ENCODE data around the gene SPAG4. TPM values are rescaled to one million over a fixed set of nuclear protein-coding genes. Genes with fewer than 3 reads are reported as not detected.

SPAG4 gene
- total and polyA plus RNA-seq, 10 of the 15 experiments (the other 5 are each of a cell fraction or from before 2014, with no cell fraction given): 0.90 to 12.5 (median 2.4) TPM

DNA sequence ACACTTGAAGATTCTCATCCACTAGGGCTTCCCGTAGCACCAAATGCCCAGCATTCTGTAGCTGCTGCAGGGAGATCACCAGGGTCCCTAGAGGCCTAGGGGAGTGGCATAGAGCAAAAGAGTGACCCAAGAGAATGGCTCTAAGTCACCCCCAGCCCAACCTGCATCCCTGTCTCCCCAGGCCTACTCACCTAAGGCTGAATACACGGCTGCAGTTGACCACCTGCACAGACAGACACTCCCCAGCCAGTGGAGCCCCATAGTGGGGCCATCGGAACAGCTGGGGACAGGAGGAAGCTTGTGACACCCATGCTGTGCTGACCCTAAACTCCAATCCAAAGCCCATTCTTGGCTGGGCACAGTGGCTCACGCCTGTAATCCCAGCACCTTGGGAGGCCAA, 9.5 kb upstream of the SPAG4 start (continued):
- TF ChIP-seq SUZ12 (IDR thresholded peaks at IDR 0.05; ENCODE audit: unreplicated experiment) (no peak), JUND (IDR thresholded peaks at IDR 0.05; ENCODE audit: low read depth, low read length) (no peak), KAT2A (conservative IDR thresholded peaks at IDR 0.05; ENCODE audit: control insufficient read depth, low read depth, low read length) (no peak)

DNA sequence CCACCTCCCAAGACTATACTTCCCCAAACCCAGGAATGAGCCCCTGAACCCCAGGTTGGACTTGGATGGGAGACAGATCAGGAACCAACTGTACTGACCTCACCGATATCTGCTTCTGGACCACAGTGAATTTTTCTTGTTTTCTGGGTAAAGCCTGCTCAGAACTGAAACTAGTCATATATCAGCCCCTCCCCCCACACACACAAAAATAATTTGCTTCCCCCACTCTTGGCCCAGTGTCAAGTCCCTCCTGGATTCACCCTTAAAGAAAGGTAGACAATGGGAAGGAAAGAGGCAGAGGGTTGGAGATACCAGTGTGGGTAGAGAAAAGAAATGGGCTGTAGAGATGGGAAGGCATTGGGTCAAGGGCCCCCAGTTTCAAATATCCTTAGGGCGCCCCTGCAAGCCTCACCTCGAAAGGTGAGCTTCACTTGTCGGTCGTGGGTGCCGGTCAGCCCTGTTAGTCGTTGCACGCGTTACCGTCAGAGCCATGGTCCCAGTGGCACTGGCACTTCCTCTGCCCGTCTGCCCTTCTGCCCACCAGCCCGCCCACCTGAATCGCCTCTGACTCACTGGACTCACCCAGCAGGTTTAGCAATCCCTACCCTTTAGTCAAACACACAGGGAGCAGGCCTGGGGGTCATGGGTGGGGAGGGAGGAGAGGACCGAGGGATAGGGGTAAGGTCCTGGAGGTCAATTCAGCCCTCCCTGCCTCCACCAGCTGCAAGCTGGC, 8.5 kb upstream of the SPAG4 start:
- BruUV-seq (replicated peaks): no TSS peak
- Histone ChIP-seq H3K27me3 (replicated peaks in 1 of 2; ENCODE audit: control insufficient read depth in 2 of 2, insufficient read depth in 2 of 2, low read length in 1 of 2) (no peaks in the 10 kb centered on the region; a peak in 1 of 4 replicates), H4K20me1 (ENCODE audit: control insufficient read depth, insufficient read depth) (no peaks in the 10 kb centered on the region), H3K9ac (ENCODE audit: control insufficient read depth, insufficient read depth, low read length) (no peak overlapping the region), H3K9me3 (replicated peaks; ENCODE audit: control insufficient read depth, insufficient read depth, low read length) (no peaks in the 10 kb centered on the region), H3K79me2 (ENCODE audit: control insufficient read depth, insufficient read depth, low read length) (no peaks in the 10 kb centered on the region), H3K36me3 (ENCODE audit: control insufficient read depth in 2 of 2, insufficient read depth in 2 of 2, low read length in 1 of 2) (no peaks in the 10 kb centered on the region), H2AFZ (ENCODE audit: control insufficient read depth, low read depth, low read length) (no peak overlapping the region), H3K27ac (ENCODE audit: control insufficient read depth, insufficient read depth) (no peak overlapping the region), H3K4me1 (ENCODE audit: control insufficient read depth, insufficient read depth, low read length) (peaks cover 26% of the 10 kb centered on the region), H3K4me2 (ENCODE audit: control insufficient read depth, insufficient read depth) (peak overlapping the region; percentile 49), H3K4me3 (no peak overlapping the region)
- in situ Hi-C loops (cut with MboI): no loop called here
- TF ChIP-seq POLR2AphosphoS5 (IDR thresholded peaks at IDR 0.05; ENCODE audit: low read length): no peak
- 0 out of 2 replicates have a peak, but pooled peaks have one; percentile 19 for TF ChIP-seq NFIC (IDR thresholded peaks at IDR 0.05; ENCODE audit: low read depth, low read length)
- DNase-seq (ENCODE audit: low read depth, low spot score): no peak
- 46% methylated on average over 14 of the region's 14 CpGs for WGBS (ENCODE audit: insufficient coverage, insufficient replicate concordance, low lambda C conversion rate, missing lambda C conversion rate)
- RAD21 ChIA-PET (ENCODE audit: unreplicated experiment): interaction anchor here (0.7 to 1.1 kb wide), 2 partner anchors 8 to 279 kb away, joined by 3 read pairs; partner anchors contain the start of gene SPAG4
- SMC1A ChIA-PET (ENCODE audit: uncharacterized antibody, unreplicated experiment): interaction anchor here (0.6 to 1.0 kb wide), 4 partner anchors 53 to 143 kb away, joined by 3 to 4 read pairs (median 4); no protein-coding TSS in a partner anchor
- intact Hi-C loops (cut with micrococcal nuclease; ENCODE audit: unreplicated experiment): no loop called here
- no peak; the same call in 2 of the 3 replicates for ATAC-seq
- no peak for FAIRE-seq
- POLR2A ChIA-PET: interaction anchor here (0.8 kb wide), 1 partner anchor 137 kb away, joined by 3 read pairs; no protein-coding TSS in a partner anchor
- CTCF ChIA-PET: interaction anchor here (1.0 kb wide), 2 partner anchors 12 to 54 kb away, joined by 3 to 4 read pairs; no protein-coding TSS in a partner anchor

Measured in GM12878 (cell line).